SW 1271 (cell line): ENCODE data around the gene STARD6.
"Not testable (repeated sequence)": the region's sequence is repeated elsewhere in the genome, so short reads cannot be mapped to it uniquely, and the experiment has no call there.

Experiments
- DNase-seq, 2 experiments: peaks; one replicate each; lab custom pipeline; 2025; lab: John Stamatoyannopoulos, UW

The STARD6 gene

DNA sequence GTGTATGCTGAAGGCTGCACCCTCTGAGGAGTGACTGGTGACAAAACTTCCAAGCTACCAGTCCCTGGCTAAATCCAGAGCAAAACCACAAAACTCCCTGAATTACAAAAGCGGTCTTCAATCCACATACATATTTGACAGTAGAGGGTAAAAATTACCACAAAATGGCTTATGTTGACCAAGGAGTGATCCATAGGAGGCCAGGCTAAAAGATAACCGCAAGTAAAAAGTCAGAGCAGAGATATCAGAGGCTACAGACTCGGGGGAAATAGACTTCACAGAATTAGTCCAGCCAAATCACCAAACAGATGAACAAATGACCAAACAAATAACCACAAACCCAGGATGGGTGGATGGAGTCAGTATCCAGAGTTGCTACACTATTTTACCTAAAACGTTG, 19.4 kb downstream of the STARD6 start:
- DNase-seq: no peak

DNA sequence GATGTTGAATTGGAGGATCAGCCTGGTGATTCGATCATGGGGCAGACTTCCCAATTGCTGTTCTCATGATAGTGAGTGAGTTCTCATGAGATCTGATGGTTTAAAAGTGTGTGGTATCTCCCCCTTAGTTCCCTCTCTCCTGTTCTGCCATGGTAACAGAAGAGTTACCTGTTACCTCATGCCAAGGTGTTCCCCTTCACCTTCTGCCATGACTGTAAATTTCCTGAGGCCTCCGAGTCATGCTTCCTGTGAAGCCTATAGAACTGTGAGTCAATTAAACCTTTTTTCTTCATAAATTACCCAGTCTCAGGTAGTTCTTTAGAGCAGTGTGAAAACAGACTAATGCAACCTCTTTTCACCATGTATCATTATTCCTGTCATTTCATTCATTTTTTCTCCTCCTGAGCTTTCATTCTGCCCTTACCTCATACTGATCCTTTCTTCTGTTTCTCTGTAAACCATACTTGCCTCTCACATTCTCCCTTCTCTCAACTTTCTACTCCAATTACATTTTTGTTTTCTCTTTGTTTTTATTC, 22.0 kb downstream of the STARD6 start:
- DNase-seq: no peak

GRCh38 chr18:54330768-54331548, 26.7 kb downstream of the STARD6 start:
- DNase-seq: no peak

DNA sequence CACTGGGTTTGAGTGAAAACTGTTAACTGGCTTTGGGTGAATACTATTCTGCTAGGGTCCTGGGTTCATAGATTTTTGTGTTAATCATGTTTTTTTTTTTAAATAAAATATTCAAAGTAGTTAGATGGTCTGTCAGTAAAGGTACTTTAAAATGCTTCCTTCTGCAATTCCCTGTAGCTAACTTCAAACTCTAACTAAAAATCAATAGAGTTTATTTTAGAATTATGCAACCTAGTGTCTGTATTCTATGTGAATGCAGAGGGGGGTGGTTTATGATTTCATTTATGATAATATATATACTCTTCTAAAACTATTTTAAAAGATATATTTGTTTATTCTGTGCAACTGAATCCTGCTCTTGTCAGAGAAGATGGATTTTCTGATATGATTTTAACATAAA, 27.9 kb downstream of the STARD6 start:
- DNase-seq: no peak

DNA sequence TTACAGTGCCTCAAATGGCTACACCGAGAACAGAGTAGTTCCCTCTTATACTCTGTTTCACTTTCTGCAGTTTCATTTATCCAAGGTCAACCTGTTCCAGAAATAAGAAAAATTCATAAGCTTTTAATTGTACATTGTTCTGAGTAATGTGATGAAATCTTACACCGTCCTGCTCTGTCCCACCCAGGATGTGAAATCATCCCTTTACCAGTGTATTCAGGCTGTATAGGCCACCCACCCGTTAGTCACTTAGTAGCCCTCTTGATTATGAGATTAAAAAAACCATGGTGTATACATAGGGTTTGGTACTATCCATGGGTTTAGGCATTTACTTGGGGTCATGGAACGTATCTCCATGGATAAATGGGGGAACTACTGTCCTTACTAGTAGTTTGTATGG, 29.8 kb downstream of the STARD6 start:
- DNase-seq: no peak

- DNase-seq: no peak
These were observed 33.7 kb downstream of the STARD6 start for GRCh38 chr18:54323970-54324369.

- no peak for DNase-seq
These were observed 34.1 kb downstream of the STARD6 start for GRCh38 chr18:54323561-54323960.

DNA sequence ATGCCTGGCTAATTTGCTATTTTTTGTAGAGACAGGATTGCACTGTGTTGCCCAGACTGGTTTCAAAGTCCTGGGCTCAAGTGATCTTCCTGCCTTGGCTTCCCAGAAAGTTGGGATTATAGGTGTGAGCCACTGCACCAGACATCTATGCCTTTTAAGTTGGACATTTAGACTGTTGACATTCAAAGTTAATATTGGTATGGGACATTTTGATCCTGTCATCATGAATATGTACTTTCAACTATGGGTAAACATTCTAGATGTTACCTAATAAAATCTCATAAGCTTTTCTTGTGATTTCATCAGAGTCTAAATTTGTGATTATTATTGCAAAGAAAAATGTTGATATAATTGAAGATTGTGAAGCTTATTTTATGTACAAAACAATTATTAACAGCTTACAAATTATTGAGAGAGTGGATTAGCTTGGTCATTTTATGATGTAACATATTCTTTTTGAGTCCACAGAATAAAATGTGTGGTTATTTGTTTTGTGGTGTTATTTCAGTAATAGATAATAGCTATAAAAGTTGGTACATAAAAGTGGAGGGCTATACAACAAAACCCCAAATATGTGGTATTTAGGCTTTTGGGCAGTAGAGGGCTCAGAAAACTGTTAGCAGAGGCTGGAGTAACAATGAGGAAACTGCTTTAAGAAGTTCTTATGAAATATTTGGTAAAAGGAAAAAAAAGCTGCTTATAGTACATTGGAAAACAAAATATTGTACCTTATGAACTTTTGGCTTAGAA, 41.4 kb downstream of the STARD6 start:
- DNase-seq: no peak

DNA sequence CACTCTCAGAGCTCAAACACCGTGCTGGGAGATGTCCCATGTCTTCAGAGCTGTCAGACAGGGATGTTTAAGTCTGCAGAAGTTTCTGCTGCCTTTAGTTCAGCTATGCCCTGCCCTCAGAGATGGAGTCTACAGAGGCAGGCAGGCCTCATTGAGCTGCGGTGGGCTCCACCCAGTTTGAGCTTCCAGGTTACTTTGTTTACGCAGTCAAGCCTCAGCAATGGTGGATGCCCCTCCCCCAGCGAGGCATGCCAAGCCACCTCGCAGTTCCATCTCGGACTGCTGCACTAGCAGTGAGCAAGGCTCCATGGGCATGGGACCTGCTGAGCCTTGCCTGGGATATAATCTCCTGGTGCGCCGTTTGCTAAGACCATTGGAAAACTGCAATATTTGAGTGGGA, 48.1 kb downstream of the STARD6 start:
- not testable (repeated sequence) for DNase-seq

DNA sequence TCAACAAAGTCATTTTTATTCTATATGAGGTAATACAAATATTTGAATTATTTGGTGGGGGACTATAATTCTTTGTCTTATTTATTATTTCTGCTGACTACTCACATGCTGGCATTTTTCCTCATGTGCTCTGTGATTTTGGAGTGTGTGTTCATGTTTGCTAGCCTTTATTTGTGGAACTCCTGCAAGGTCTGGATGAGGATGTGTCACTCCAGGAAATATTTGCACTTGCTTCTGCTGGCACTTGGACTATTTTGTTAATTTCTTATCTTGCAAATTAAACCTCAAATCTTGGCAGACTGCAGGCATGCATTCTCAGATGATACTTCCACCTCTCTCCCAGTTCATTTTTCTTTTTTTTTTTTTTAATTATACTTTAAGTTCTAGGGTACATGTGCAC, 54.2 kb downstream of the STARD6 start:
- no peak for DNase-seq

GRCh38 chr18:54298991-54299390, 58.7 kb downstream of the STARD6 start:
- DNase-seq: not testable (repeated sequence)

GRCh38 chr18:54296062-54296461, 61.6 kb downstream of the STARD6 start:
- DNase-seq: no peak

- no peak for DNase-seq
These were observed 63.4 kb downstream of the STARD6 start for GRCh38 chr18:54294274-54294673.

- peak in 1 of 2 experiments; percentile 5 for DNase-seq
These were observed 72.5 kb downstream of the STARD6 start for GRCh38 chr18:54284981-54285785.

- DNase-seq: no peak
These were observed 73.1 kb downstream of the STARD6 start for GRCh38 chr18:54284535-54284934.

DNA sequence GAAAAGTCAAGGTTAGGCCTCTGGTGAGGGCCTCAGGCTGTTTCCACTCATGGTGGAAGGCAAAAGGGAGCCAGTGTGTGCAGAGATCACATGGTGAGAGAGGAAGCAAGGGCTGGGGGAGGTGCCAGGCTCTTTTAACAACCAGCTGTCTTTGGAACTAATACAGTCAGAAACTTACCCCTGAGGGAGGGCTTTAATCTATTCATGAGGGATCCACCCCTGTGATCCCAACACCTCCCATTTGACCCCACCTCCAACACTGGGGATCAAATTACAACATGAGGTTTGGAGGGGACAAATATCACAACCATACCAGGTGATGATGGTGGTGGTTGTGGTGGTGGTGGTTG, 77.5 kb downstream of the STARD6 start:
- DNase-seq: no peak

- DNase-seq: no peak
These were observed 78.0 kb downstream of the STARD6 start for GRCh38 chr18:54279477-54280219.

DNA sequence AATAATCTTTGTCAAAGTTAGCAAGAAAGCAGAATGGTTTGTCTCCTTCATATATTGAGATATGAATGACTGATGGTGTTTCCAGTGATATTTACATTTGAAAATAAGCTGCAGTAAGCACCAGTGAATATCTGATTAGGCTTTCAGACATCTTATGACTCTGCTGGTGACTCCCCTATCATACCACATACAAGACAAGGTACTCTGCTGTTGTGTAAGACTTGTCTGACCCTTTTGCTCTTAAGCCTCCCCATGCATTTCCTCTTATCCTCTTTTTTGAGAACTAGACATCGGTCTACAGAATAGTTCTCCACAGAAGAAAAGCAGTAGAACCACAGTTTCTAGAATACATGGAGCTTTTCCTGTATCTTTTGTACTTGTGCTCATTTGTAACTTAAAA, 79.0 kb downstream of the STARD6 start:
- no peak for DNase-seq

DNA sequence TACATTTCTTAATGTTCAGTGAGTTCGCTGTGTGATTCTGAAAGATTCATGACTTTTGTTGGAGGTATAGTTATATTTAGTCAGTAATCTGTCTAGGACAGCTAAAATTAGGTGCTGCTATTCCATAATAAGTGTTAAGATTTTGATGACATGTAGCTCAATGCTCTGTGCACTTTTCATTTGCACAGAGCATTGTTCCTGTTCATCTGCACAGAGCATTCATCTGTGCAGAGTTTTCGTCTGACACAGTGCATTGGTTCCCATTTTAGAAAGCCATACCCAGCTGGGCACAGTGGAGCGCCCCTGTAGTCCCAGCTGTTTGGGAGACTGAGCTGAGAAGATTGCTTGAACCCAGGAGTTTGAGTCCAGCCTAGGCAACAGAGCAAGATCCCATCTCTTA, 79.8 kb downstream of the STARD6 start:
- no peak for DNase-seq
